Astrocyte of the cerebellum (primary cell): ENCODE measurements around the gene MIER2.

Source experiments
- DNase-seq: peaks from one replicate; pipeline ENCODE4 v3.0.0-alpha.2; 2011; ENCODE audit warnings: low read depth
- H3K4me3 ChIP-seq: 2 replicates; pipeline ENCODE4 v1.5.1; 2011; ENCODE audit warnings: mild to moderate bottlenecking, low read depth, low read length, moderate library complexity
- in situ Hi-C: cut with HindIII; loops from 2 replicates; pipeline ENCODE4 v1.10.0; 2017; ENCODE audit warnings: low sequenced_read_pairs
- TF ChIP-seq, protein P1 (sequence below): IDR thresholded peaks from 2 replicates; pipeline ENCODE4 v1.5.1; 2012; ENCODE audit warnings: low read length, low read depth, moderate library complexity, mild to moderate bottlenecking; ENCODE audit errors: missing control alignments

The MIER2 gene

DNA sequence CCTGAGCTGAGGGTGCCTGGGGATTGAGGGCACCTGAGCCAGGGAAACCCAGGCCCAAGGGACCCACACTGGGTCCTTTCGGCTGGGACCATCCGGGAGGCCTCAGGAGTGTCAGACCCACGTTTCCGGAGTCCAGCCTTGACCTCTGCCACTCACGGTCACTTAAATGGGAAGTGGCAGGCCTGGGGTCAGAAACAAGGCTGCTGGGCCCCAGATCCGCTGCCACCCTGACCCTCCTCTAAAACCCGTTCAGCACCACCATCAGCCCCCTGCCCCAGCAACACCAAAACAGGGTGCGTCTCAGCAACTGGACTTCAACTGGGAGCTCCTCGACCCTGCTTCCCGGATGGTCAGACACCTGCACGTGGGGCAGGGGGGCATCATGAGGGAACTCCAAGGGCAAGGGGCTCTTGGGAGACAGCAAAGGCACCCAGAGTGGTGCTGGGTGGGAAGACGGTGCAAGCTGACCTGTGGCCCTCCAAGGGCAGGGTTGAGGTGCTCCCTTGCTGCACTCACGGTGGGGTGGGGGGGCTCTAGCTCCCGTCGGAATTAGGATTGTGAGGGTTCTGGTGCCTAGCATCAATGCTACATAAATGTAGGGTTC is 52.2 kb downstream of the MIER2 start:
- DNase-seq, result no peak
- in situ Hi-C loops, result no loop called here
- no peak overlapping the region for H3K4me3 ChIP-seq
- TF ChIP-seq, protein P1, sequence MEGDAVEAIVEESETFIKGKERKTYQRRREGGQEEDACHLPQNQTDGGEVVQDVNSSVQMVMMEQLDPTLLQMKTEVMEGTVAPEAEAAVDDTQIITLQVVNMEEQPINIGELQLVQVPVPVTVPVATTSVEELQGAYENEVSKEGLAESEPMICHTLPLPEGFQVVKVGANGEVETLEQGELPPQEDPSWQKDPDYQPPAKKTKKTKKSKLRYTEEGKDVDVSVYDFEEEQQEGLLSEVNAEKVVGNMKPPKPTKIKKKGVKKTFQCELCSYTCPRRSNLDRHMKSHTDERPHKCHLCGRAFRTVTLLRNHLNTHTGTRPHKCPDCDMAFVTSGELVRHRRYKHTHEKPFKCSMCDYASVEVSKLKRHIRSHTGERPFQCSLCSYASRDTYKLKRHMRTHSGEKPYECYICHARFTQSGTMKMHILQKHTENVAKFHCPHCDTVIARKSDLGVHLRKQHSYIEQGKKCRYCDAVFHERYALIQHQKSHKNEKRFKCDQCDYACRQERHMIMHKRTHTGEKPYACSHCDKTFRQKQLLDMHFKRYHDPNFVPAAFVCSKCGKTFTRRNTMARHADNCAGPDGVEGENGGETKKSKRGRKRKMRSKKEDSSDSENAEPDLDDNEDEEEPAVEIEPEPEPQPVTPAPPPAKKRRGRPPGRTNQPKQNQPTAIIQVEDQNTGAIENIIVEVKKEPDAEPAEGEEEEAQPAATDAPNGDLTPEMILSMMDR, result no peak

DNA sequence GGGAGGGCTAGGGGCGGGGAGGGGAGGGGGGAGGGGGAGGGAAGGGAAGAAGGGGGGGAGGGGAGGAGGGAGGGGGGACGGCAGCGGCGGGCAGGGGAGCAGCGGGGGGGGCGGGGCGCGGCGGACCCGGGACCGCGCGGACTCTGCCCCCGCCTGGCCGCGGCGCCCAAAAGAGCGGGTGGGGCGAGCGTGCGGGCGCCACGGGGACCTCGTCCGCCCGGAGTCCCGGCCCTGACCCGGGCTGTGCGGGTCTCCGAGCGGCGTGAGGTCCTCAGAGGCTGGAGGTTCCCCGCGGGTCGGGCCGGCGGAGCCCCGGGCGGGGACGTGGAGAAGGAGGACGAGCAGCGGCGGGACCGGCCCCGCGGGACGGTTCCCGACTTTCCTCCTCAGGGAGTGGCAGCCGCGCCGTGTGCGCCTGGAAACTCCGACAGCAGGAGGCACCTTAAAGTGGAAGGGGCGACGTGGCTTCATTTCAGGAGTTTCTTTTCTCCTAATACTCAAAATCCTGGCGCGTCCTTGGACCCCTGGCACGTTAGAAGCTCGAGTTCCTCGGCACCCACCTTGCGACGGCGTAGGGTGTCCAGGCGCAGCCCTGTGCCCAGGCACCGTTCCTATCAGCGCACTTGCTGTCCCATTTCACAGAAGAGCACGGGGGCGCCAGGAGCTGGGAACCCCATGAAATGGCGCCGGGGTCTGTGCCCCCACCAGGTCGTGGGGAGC is 52.9 kb downstream of the MIER2 start:
- no peak for DNase-seq
- H3K4me3 ChIP-seq, result peak overlapping the region; percentile 30
- in situ Hi-C loops, result no loop called here
- TF ChIP-seq, protein P1, result no peak

DNA sequence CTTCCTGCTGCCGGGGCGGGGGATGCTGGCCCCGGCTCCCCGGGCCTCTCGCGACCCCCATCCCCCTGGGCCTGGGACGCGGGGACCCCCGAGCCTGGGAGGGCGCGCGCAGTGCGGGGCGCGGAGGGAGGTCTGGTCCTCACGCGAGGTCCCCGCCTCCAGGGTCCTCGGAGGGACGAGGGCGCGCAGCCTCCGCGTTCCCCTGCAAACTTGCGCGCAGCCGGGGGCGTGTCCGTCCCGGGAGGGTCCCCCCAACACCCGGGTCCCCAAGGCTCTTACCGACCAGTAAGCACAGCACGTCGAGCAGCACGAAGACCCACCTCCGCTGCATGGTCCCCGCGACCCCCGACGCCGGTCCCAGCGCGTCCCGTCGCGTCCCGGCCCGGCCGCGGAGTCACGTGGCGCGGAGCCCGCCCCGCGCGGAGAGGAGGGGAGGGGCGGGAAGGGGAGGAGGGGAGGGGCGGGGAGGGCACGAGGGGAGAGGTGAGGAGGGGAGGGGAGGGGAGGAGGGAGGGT is 53.5 kb downstream of the MIER2 start, which contains the start of gene PLPP2:
Gene PLPP2 (minus strand): TSS at position 398 of the 516 bp plus-strand sequence. CDS start 67 bp downstream, at position 331.
- H3K4me3 ChIP-seq, result peak within 1 kb of the TSS; percentile 57
- DNase-seq, result no peak
- TF ChIP-seq, protein P1, result no peak
- in situ Hi-C loops, result no loop called here

DNA sequence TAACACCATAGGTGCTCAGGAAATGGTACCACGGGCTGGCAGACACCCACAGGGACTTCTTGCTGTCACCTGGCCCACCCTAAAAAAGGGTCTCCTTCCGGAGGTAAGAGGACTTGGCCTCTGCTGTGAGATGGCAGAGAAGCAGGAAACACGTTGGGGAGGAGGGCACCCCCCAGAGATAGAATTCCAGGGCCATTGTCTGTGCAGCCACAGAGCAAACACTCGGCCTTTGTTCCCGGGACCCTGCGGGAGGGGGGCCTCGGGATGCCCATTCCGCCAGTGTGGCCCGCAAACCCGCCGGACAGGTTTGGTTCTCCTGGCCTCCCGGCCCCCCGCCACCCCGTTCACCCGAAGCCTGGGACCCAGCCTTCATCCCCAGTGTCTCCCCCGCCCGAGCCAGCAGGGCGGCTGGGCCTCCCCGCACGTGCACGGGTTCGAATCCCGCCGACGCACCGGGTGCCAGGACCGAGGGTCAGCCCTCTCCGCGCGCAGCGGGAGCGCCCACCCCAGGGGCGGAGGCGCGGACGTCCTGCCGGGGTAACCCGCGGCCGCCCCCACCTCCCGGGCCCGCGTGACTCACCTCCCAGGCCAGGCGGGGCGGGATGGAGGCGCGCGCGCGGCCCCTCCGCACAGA is 54.1 kb downstream of the MIER2 start:
- DNase-seq, result no peak

DNA sequence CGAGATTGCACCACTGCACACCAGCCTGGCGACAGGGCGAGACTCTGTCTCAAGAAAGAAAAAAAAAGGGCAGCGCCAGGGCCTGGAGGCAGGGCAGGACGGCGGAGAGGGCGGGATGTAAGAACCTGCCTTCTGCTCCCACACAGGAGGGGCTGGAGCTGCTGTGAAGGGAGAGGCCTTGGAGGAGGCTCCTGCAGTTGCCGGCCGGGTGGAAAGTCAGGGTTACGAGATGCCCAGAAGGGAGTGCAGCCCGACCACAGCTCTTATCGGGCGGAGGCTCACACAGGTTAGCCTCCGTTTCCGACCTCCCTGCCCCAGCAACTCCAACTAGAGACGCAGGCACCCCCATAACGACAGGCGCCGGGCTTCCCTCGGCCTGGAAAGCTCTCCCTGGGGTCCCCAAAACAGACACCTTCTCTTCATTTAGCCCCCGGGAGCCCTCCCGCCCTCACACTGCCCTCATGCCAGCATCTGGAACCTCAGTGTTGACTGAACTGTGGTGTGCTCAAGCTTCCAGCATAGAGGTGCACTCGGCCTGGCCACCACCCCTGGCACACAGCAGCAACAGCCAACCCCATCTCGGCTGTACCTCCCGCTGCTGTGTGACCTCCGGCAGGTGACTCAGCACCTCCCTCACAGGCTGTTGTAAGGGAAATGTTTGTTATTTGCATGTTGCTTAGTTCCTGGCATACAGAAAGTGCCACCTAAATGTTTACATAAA is 54.8 kb downstream of the MIER2 start:
- peak overlapping the region; percentile 57 for H3K4me3 ChIP-seq

More for the DNA sequence above, 54.1 kb downstream of the MIER2 start:
- in situ Hi-C loops, result no loop called here
- TF ChIP-seq, protein P1, result no peak
- peak overlapping the region; percentile 57 for H3K4me3 ChIP-seq

More for the DNA sequence above, 54.8 kb downstream of the MIER2 start:
- DNase-seq, result peak; percentile 22
- TF ChIP-seq, protein P1, result no peak
- in situ Hi-C loops, result no loop called here
